Smooth muscle cell (in vitro differentiated cells): ENCODE measurements around the gene OPCML. TPM values are rescaled to one million over a fixed set of nuclear protein-coding genes. Genes with fewer than 3 reads are reported as not detected.

Source experiments
- DNase-seq: peaks from one replicate; lab custom pipeline; 2025; ENCODE audit not compliant: unreplicated experiment; lab: John Stamatoyannopoulos, UW
- H2AFZ ChIP-seq: fragments of 200-600 bp; sonication (generic); 2 replicates; pipeline ENCODE4 v1.6.0; 2016; ENCODE audit warnings: antibody characterized with exemption, low read depth, mild to moderate bottlenecking
- H3F3A ChIP-seq: fragments of 200-600 bp; sonication (generic); 2 replicates; pipeline ENCODE4 v1.6.0; 2017; ENCODE audit warnings: antibody characterized with exemption, low read depth
- H3K27ac ChIP-seq: fragments of 200-600 bp; sonication (generic); 2 replicates; pipeline ENCODE4 v1.5.1; 2016; ENCODE audit warnings: low read depth, mild to moderate bottlenecking
- H3K27me3 ChIP-seq: fragments of 200-600 bp; sonication (generic); 2 replicates; pipeline ENCODE4 v1.6.1; 2016; ENCODE audit warnings: low read depth, mild to moderate bottlenecking
- H3K36me3 ChIP-seq: fragments of 200-600 bp; sonication (generic); 2 replicates; pipeline ENCODE4 v1.5.1; 2016; ENCODE audit warnings: low read depth
- H3K4me1 ChIP-seq: fragments of 200-600 bp; sonication (generic); 2 replicates; pipeline ENCODE4 v1.5.1; 2016; ENCODE audit warnings: low read depth
- H3K4me2 ChIP-seq: fragments of 200-600 bp; sonication (generic); 2 replicates; pipeline ENCODE4 v1.6.0; 2016; ENCODE audit warnings: mild to moderate bottlenecking
- H3K4me3 ChIP-seq: fragments of 200-600 bp; sonication (generic); 2 replicates; pipeline ENCODE4 v1.5.1; 2016; ENCODE audit warnings: mild to moderate bottlenecking
- H3K79me2 ChIP-seq: fragments of 200-600 bp; sonication (generic); 2 replicates; pipeline ENCODE4 v1.6.0; 2016; ENCODE audit warnings: low read depth, mild to moderate bottlenecking
- H3K9ac ChIP-seq: fragments of 200-600 bp; sonication (generic); 2 replicates; pipeline ENCODE4 v1.6.0; 2016; ENCODE audit warnings: low read depth
- H3K9me3 ChIP-seq: fragments of 200-600 bp; sonication (generic); replicated peaks from 2 replicates; pipeline ENCODE4 v1.5.1; 2016; ENCODE audit warnings: low read depth
- H4K20me1 ChIP-seq: fragments of 200-600 bp; sonication (generic); 2 replicates; pipeline ENCODE4 v1.6.0; 2016; ENCODE audit warnings: low read depth
- CTCF ChIP-seq: fragments of 200-600 bp; sonication (generic); IDR thresholded peaks from 2 replicates; pipeline ENCODE4 v1.5.1; 2017; ENCODE audit warnings: borderline replicate concordance, mild to moderate bottlenecking, antibody characterized with exemption; ENCODE audit not compliant: insufficient read depth, poor library complexity, severe bottlenecking
- WGBS: methylation state at CpG from one replicate; pipeline ENCODE4 v1.1.7; 2016; ENCODE audit warnings: low lambda C conversion rate; 5-methylcytosine and 5-hydroxymethylcytosine counted together
- polyA plus RNA-seq: library from polyadenylated mRNA; unstranded; fragments of >200 nt; fragmentation: Nextera tagmentation; extraction: Ambion mirVana; gene quantifications from 2 replicates; pipeline ENCODE4 v1.2.1, GENCODE V29; 2016
- total RNA-seq: library from RNA; depleted of rRNA; stranded (reverse); fragments of >200 nt; gene quantifications from 2 replicates; pipeline ENCODE4 v1.2.3, GENCODE V29; 2014

OPCML gene
- total and polyA plus RNA-seq, 2 experiments from 2014 or later: 0.42 to 0.58 TPM

- no peak for TF ChIP-seq CTCF
- no peak overlapping the region for H3K9ac ChIP-seq
These were observed 273.6 kb downstream of the OPCML start for GRCh38 chr11:133258751-133259150.

GRCh38 chr11:133254601-133255000 lies 277.7 kb downstream of the OPCML start:
- H3K36me3 ChIP-seq: no peaks in the 10 kb centered on the region
- no peak overlapping the region for H3K4me2 ChIP-seq
- H3K27me3 ChIP-seq: peaks cover 22% of the 10 kb centered on the region
- H3F3A ChIP-seq: no peaks in the 10 kb centered on the region
- H3K79me2 ChIP-seq: no peaks in the 10 kb centered on the region
- TF ChIP-seq CTCF: no peak
- no peak overlapping the region for H3K9ac ChIP-seq
- no peak overlapping the region for H3K27ac ChIP-seq
- WGBS: 86% methylated on average over 3 of the region's 3 CpGs
- no peak overlapping the region for H3K4me3 ChIP-seq
- H4K20me1 ChIP-seq: no peaks in the 10 kb centered on the region
- H2AFZ ChIP-seq: no peak overlapping the region
- no peak for DNase-seq
- no peaks in the 10 kb centered on the region for H3K4me1 ChIP-seq
- no peaks in the 10 kb centered on the region for H3K9me3 ChIP-seq

More at GRCh38 chr11:133258751-133259150, 273.6 kb downstream of the OPCML start:
- Histone ChIP-seq H3K27me3 (peaks cover 17% of the 10 kb centered on the region), H2AFZ (no peak overlapping the region), H3K27ac (no peak overlapping the region), H3K4me3 (no peak overlapping the region), H3K4me2 (no peak overlapping the region), H3F3A (no peaks in the 10 kb centered on the region), H3K4me1 (no peaks in the 10 kb centered on the region), H3K36me3 (no peaks in the 10 kb centered on the region), H4K20me1 (no peaks in the 10 kb centered on the region), H3K79me2 (no peaks in the 10 kb centered on the region), H3K9me3 (no peaks in the 10 kb centered on the region)
- 91% methylated on average over 2 of the region's 2 CpGs for WGBS
- DNase-seq: no peak

- WGBS: 59% methylated on average over 3 of the region's 3 CpGs
- no peaks in the 10 kb centered on the region for H3K79me2 ChIP-seq
- no peak overlapping the region for H3K9ac ChIP-seq
- H3K4me2 ChIP-seq: no peak overlapping the region
- H3K27me3 ChIP-seq: peaks cover 22% of the 10 kb centered on the region
- H3K36me3 ChIP-seq: no peaks in the 10 kb centered on the region
- H3K4me3 ChIP-seq: no peak overlapping the region
- no peak for TF ChIP-seq CTCF
- no peak overlapping the region for H2AFZ ChIP-seq
- no peaks in the 10 kb centered on the region for H3F3A ChIP-seq
- no peak for DNase-seq
- H4K20me1 ChIP-seq: no peaks in the 10 kb centered on the region
- no peak overlapping the region for H3K27ac ChIP-seq
- H3K4me1 ChIP-seq: no peaks in the 10 kb centered on the region
- no peaks in the 10 kb centered on the region for H3K9me3 ChIP-seq
These were observed 278.7 kb downstream of the OPCML start for GRCh38 chr11:133253570-133253969.

GRCh38 chr11:133251841-133252240 lies 280.5 kb downstream of the OPCML start:
- Histone ChIP-seq H3K4me3 (no peak overlapping the region), H4K20me1 (no peaks in the 10 kb centered on the region), H3K36me3 (no peaks in the 10 kb centered on the region), H3K4me1 (no peaks in the 10 kb centered on the region), H3K27me3 (peaks cover 24% of the 10 kb centered on the region), H3K79me2 (no peaks in the 10 kb centered on the region), H3K27ac (no peak overlapping the region), H2AFZ (no peak overlapping the region), H3K4me2 (no peak overlapping the region), H3F3A (no peaks in the 10 kb centered on the region), H3K9me3 (no peaks in the 10 kb centered on the region), H3K9ac (no peak overlapping the region)
- DNase-seq: no peak
- WGBS: 80% methylated on average over 3 of the region's 3 CpGs
- TF ChIP-seq CTCF: no peak
